Osteoblast (primary cell): ENCODE results near the gene ARHGAP11A. TPM values are rescaled to one million over a fixed set of nuclear protein-coding genes. Genes with fewer than 3 reads are reported as not detected.
A peak's percentile ranks its signal among the peaks of the same experiment; 100 is the strongest.

Experiments
- DNase-seq: peaks from one replicate; pipeline ENCODE4 v3.0.0; 2011; ENCODE audit warnings: low spot score, mixed read lengths; ENCODE audit not compliant: insufficient read length; ENCODE audit errors: missing footprints
- H2AFZ ChIP-seq: 2 replicates; pipeline ENCODE4 v1.6.0; 2011; ENCODE audit warnings: mild to moderate bottlenecking, low read length
- H3K27ac ChIP-seq: 2 replicates; pipeline ENCODE4 v1.5.1; 2011; ENCODE audit warnings: mild to moderate bottlenecking, low read depth, low read length, moderate library complexity
- H3K27me3 ChIP-seq: 2 replicates; pipeline ENCODE4 v1.6.0; 2012; ENCODE audit warnings: mild to moderate bottlenecking, control low read depth, inconsistent platforms, low read length, moderate library complexity; ENCODE audit not compliant: insufficient read depth
- H3K36me3 ChIP-seq: 2 replicates; pipeline ENCODE4 v1.5.1; 2011; ENCODE audit warnings: mild to moderate bottlenecking, low read length, control low read depth, moderate library complexity; ENCODE audit not compliant: insufficient read depth
- H3K4me1 ChIP-seq: 2 replicates; pipeline ENCODE4 v1.5.1; 2011; ENCODE audit warnings: mild to moderate bottlenecking, low read length, control low read depth, moderate library complexity; ENCODE audit not compliant: insufficient read depth
- H3K4me2 ChIP-seq: 2 replicates; pipeline ENCODE4 v1.6.0; 2011; ENCODE audit warnings: mild to moderate bottlenecking, low read length; ENCODE audit not compliant: insufficient read depth
- H3K4me3 ChIP-seq: fragments of 200-600 bp; sonication (generic); 3 replicates; pipeline ENCODE4 v1.5.1; 2012; ENCODE audit warnings: mild to moderate bottlenecking, low read length, inconsistent platforms; ENCODE audit not compliant: insufficient read depth
- H3K79me2 ChIP-seq: 2 replicates; pipeline ENCODE4 v1.6.0; 2012; ENCODE audit warnings: mild to moderate bottlenecking, low read length, control low read depth, inconsistent platforms; ENCODE audit not compliant: insufficient read depth
- H3K9me3 ChIP-seq: 2 replicates; pipeline ENCODE4 v1.5.1; 2011; ENCODE audit warnings: low read depth, low read length, control low read depth
- H4K20me1 ChIP-seq: 2 replicates; pipeline ENCODE4 v1.6.0; 2012; ENCODE audit warnings: mild to moderate bottlenecking, low read length, control low read depth; ENCODE audit not compliant: insufficient read depth
- total RNA-seq: library from RNA; depleted of rRNA; stranded (reverse); fragments of >200 nt; gene quantifications from 2 replicates; pipeline ENCODE4 v1.2.3, GENCODE V29; 2012
- TF ChIP-seq, protein P1 (sequence below): IDR thresholded peaks from 2 replicates; pipeline ENCODE4 v1.5.1; 2011; ENCODE audit warnings: mild to moderate bottlenecking, low read depth, low read length, moderate library complexity; ENCODE audit errors: extremely low read depth

Gene ARHGAP11A
- total RNA-seq, 1 donor, result 7.2 TPM

DNA sequence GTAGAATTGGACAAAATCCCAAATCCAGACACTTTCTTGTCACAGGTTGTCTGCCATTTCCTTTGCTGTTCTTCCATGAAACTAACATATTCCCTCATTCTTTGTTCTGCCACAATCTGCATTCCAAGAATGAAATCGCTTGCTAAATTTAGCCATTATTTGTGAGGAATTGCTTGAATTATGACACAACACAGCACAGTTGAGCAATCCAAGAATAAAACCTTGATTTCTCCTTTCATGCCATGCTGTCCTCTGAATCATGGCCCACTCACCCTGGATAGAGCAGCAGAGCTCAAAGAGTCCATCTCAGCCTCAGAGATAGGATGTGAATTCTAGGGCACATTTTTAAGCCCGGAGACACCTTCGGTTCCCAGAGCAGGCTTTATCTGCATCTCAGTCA lies 67.3 kb downstream of the ARHGAP11A start:
- Histone ChIP-seq H4K20me1 (no peaks in the 10 kb centered on the region), H3K27ac (peak overlapping the region; percentile 98), H3K4me2 (peak overlapping the region; percentile 54), H3K27me3 (no peaks in the 10 kb centered on the region), H2AFZ (peak overlapping the region; percentile 4), H3K4me3 (peak overlapping the region; percentile 17), H3K9me3 (no peaks in the 10 kb centered on the region), H3K36me3 (peaks cover 6% of the 10 kb centered on the region), H3K4me1 (peaks cover 47% of the 10 kb centered on the region), H3K79me2 (peaks cover 15% of the 10 kb centered on the region)
- TF ChIP-seq, protein P1, sequence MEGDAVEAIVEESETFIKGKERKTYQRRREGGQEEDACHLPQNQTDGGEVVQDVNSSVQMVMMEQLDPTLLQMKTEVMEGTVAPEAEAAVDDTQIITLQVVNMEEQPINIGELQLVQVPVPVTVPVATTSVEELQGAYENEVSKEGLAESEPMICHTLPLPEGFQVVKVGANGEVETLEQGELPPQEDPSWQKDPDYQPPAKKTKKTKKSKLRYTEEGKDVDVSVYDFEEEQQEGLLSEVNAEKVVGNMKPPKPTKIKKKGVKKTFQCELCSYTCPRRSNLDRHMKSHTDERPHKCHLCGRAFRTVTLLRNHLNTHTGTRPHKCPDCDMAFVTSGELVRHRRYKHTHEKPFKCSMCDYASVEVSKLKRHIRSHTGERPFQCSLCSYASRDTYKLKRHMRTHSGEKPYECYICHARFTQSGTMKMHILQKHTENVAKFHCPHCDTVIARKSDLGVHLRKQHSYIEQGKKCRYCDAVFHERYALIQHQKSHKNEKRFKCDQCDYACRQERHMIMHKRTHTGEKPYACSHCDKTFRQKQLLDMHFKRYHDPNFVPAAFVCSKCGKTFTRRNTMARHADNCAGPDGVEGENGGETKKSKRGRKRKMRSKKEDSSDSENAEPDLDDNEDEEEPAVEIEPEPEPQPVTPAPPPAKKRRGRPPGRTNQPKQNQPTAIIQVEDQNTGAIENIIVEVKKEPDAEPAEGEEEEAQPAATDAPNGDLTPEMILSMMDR, result no peak
- DNase-seq, result peak; percentile 91

DNA sequence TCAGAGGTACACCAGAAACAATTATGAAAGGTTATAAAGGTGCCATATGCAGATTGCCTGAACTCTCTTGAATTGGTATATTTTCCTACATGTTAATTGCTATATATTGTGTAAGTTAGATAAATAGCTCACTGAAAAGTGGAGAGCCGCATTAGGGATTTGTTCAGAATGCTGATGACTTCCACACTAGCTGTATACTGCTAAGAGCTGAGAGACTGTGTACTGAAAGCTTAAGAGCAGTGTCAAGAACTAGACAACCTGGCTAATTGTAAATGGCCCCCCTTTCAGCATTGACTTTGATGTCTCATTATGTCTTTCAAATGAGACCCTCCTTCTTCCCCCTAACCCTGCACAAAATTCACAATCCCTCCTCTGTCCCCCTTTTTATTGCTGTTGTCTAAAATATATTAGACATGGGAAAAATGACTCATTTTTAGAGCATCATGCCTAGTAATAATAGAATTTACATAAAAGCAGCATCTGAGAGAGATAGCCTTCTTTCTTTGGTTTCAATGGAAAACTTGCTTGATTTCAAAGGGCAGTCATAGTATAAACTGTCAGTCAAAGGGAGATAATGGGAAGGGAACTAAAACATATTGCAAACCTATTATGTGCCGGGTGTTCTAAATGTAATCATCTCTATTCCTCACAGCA lies 67.8 kb downstream of the ARHGAP11A start:
- Histone ChIP-seq H4K20me1 (no peaks in the 10 kb centered on the region), H2AFZ (no peak overlapping the region), H3K9me3 (no peaks in the 10 kb centered on the region), H3K4me1 (peaks cover 50% of the 10 kb centered on the region), H3K4me2 (peak overlapping the region; percentile 54), H3K36me3 (peaks cover 6% of the 10 kb centered on the region), H3K27ac (peak overlapping the region; percentile 98), H3K27me3 (no peaks in the 10 kb centered on the region), H3K4me3 (peak overlapping the region; percentile 17), H3K79me2 (peaks cover 15% of the 10 kb centered on the region)
- TF ChIP-seq, protein P1, result no peak
- no peak for DNase-seq

DNA sequence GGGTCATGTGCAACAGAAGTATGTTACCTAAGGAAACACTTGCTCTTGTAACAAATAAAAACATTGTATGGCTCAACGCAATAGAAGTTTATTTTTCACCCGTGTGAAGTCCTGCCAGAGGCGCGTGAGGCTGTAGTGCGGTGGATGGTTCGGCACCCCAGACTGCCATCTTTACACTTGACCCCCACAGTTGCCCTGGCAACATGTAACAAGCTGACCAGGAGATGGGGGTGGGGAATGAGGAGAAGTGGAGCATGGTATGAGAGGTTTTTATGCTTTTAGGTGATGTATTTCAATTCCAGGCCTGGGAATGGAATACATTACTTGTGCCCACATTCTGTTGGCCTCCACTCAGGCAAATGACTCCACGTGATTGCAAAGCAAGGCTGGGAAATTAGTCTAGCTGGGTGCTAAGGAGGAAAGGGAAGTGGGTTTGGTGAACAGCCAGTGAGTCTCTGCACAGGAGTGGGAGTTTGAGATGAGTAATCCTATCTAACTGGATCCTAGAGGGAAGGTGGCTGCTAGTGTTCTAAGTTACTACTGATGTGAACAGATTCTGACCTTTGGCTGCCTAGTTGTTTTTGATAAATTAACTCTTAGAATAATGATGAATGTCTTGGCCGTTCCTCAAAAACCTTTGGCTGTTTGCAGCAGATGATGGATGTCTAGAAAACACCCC lies 68.7 kb downstream of the ARHGAP11A start:
- Histone ChIP-seq H3K4me3 (peak overlapping the region; percentile 4), H3K4me2 (peak overlapping the region; percentile 54), H4K20me1 (no peaks in the 10 kb centered on the region), H3K4me1 (peaks cover 54% of the 10 kb centered on the region), H3K27me3 (no peaks in the 10 kb centered on the region), H3K9me3 (no peaks in the 10 kb centered on the region), H3K79me2 (peaks cover 15% of the 10 kb centered on the region), H2AFZ (no peak overlapping the region), H3K27ac (peak overlapping the region; percentile 98), H3K36me3 (peaks cover 6% of the 10 kb centered on the region)
- DNase-seq, result peak; percentile 66
- TF ChIP-seq, protein P1, result no peak

DNA sequence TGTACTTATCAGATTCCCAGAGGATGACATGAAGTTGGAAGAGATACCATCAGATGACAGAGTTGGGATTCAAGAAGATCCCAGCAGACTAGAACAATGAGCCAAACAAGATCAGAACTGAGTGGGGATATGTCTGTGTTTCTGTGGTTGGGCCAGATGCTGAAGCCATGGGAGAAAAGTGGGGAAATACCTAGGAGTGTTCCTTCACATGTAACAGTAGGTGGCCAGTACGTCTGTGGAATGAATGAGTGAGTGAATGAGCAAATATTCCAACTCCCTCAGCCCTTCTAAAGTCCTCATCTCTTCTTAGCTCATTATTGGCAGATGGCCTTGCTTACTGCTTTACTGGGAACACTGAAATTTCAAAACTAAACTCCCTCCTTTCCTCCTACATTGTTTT lies 70.3 kb downstream of the ARHGAP11A start:
- H3K4me1 ChIP-seq, result peaks cover 54% of the 10 kb centered on the region
- H3K79me2 ChIP-seq, result peaks cover 15% of the 10 kb centered on the region
- TF ChIP-seq, protein P1, result no peak
- peak overlapping the region; percentile 10 for H3K4me2 ChIP-seq
- H3K9me3 ChIP-seq, result no peaks in the 10 kb centered on the region
- no peak for DNase-seq
- peaks cover 6% of the 10 kb centered on the region for H3K36me3 ChIP-seq
- no peak overlapping the region for H3K4me3 ChIP-seq
- peak overlapping the region; percentile 98 for H3K27ac ChIP-seq
- no peak overlapping the region for H2AFZ ChIP-seq
- no peaks in the 10 kb centered on the region for H3K27me3 ChIP-seq
- no peaks in the 10 kb centered on the region for H4K20me1 ChIP-seq
